ENCODE measurements around the gene TMEM259. TPM values are rescaled to one million over a fixed set of nuclear protein-coding genes. Genes with fewer than 3 reads are reported as not detected.
A peak's percentile ranks its signal among the peaks of the same experiment; 100 is the strongest.

Gene TMEM259
- total RNA-seq, 1 donor from 2014 or later, result 122 TPM

DNA sequence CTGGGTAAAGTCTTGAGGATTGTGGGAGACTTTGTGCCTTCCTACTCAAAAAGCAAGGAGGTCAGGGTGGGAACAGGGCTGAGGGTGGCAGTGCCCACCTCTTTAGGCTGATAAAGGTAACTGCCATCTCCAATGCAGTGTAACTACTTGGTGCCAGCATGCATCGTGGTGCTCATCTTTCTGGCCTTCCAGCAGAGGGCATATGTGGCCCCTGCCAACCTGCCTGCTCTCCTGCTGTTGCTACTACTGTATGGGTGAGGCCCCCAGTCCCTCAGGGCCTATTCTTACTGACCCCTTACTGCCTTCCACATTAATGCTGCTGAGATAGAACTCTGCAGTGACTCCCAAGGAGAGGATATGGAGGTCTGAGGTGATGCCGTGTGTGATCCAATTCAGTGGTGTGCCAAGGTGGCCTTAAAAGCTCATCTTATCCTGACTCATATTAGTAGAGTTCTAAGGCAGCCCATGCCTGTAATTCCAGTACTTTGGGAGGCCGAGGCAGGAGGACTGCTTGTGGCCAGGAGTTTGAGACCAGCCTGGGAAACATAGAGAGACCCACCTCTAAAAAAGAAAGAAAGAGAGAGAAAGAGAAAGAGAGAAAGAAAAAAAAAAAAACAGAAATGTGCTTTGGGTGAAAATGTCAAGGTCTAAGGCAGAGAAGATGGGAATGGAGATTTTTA lies 36.4 kb upstream of the TMEM259 start:
- peak; percentile 28 for ATAC-seq
- intact Hi-C loops (cut with micrococcal nuclease), result no loop called here
- DNase-seq, result no peak

DNA sequence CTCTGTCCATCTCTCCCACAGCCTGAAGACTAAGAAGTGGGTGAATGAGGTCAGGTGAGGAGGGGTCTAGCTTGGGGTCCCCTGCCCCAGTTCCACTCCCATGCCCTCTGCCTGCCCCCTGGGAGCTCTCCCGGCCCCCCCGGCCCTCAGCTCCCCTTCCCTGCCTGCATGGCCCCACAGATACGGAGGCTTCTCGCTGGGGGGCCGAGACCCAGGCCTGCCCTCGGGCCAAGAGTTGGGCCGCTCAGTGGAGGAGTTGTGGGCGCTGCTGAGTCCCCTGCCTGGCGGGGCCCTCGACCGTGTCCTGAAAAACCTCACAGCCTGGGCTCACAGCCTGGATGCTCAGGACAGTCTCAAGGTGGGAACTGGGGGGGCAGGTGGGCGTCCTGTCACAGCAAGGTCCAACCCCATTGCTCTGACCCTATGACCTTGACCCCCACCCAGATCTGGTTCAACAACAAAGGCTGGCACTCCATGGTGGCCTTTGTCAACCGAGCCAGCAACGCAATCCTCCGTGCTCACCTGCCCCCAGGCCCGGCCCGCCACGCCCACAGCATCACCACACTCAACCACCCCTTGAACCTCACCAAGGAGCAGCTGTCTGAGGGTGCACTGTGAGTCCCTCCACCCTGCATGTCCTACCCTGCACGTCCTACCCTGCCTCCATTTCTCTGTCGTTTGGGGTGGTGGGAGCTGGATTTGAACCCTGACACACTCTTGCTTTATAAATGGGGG lies 35.1 kb upstream of the TMEM259 start:
- no peak for ATAC-seq
- DNase-seq, result no peak
- intact Hi-C loops (cut with micrococcal nuclease), result no loop called here

DNA sequence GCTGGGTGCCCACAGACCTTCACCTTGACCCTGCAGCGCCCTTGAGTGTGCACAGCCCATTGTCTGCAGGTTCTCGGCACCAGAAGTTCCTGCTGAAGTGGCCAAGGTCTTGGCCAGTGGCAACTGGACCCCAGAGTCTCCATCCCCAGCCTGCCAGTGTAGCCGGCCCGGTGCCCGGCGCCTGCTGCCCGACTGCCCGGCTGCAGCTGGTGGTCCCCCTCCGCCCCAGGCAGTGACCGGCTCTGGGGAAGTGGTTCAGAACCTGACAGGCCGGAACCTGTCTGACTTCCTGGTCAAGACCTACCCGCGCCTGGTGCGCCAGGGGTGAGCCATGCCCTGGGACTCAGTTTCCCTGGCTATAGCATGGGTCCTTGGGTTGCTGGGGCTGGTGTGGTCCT lies 34.1 kb upstream of the TMEM259 start:
- ATAC-seq (no peak), DNase-seq (no peak)
- intact Hi-C loops (cut with micrococcal nuclease), result no loop called here

DNA sequence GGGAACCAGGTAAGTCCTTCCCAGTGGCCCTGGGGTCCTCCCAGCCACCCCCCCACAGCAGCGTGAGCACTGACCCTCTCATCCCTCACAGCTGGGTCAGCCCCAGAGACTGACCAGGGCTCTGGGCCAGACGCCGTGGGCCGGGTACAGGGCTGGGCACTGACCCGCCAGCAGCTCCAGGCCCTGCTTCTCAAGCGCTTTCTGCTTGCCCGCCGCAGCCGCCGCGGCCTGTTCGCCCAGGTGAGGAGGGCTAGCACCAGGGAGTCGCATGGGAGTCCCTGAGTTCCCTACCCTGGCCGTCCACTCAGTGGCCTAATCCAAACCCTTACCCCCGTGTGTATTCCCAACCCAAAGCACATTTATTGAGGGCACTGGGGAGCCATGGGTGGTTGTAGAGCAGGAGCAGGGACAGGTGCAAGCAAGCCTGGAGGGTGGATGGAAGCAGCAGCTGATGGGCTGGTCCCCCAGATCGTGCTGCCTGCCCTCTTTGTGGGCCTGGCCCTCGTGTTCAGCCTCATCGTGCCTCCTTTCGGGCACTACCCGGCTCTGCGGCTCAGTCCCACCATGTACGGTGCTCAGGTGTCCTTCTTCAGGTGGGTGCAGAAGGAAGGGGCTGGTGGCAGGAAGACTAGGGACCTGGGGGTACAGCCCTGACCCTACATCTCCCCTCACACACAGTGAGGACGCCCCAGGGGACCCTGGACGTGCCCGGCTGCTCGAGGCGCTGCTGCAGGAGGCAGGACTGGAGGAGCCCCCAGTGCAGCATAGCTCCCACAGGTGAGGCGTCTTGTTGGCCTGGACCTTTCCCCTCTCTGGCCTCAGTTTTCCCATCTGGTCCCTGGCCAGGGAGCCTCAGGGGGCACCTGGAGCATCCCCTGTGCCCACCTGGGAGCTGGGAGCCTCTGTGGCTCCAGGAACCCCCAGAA lies 33.4 kb upstream of the TMEM259 start:
- ATAC-seq (no peak), DNase-seq (no peak)
- intact Hi-C loops (cut with micrococcal nuclease), result no loop called here

DNA sequence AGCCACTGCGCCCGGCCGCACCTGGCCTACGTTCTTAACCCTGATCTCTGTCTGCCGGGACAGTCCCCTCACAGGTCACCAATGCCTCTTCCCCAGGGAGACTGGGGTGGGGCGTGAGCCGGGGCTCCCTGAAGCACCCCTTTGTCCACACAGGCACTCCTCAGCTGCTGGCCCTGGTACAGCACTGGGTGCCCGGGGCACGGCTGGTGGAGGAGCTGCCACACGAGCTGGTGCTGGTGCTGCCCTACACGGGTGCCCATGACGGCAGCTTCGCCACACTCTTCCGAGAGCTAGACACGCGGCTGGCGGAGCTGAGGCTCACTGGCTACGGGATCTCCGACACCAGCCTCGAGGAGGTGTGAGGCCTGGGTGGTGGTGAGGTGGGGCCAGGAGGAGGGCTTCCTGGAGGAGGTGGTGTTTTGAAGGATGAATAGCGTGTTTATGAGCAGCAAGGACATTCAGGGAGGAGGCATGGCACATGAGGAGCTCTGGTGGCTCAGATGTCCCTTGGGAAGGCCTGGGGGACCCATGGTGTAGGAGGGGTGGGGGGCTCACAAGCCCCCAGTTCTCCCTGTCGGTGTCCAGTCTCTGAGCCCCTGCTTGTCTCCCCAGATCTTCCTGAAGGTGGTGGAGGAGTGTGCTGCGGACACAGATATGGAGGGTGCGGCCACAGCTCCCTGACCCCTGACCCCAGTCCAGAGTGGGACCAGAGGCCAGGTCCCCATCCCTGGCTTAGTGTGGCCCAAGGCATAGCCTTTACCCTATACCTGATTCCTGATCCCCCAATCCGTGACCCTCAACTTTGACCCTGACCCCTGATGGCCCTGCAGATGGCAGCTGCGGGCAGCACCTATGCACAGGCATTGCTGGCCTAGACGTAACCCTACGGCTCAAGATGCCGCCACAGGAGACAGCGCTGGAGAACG lies 32.5 kb upstream of the TMEM259 start:
- intact Hi-C loops (cut with micrococcal nuclease), result no loop called here
- DNase-seq (no peak), ATAC-seq (no peak)

DNA sequence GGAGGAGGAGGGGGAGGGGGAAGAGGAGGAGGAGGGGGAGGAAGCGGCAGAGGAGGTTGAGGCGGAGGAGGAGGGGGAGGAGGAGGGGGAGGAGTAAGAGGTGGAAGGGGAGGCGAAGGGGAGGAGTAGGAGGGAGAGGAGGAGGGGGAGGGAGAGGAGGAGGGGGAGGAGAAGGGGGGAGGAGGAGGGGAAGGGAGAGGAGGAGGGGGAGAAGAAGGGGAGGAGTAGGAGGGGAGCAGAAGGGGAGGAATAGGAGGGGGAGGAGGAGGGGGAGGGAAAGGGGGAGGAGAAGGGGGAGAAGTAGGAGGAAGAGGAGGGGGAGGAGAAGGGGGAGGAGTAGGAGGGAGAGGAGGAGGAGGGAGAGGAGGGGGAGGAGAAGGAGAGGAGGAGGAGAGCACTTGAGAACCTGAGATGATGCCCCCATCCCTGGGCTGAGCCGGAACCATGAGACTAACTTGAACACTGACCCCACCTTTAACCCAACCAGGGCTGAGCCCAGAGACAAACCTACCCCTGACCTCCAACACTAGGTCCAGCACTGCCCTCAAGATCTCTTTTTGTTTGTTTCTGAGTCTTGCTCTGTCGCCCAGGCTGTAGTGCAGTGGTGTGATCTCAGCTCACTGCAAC lies 31.5 kb upstream of the TMEM259 start:
- intact Hi-C loops (cut with micrococcal nuclease), result no loop called here
- DNase-seq, result no peak

DNA sequence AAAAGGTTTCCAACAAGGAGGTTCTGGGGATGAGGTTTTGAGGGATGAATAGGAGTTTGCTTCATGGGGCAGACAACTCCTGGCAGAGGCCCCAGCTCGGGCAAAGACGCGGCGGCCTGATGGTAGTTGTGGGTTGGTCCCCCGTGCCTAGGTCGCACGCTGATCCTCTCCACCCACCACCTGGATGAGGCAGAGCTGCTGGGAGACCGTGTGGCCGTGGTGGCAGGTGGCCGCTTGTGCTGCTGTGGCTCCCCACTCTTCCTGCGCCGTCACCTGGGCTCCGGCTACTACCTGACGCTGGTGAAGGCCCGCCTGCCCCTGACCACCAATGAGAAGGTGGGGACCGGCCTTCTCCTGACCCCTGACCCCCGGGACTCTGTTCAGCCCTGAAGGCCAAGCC lies 30.9 kb upstream of the TMEM259 start:
- DNase-seq (no peak), ATAC-seq (no peak)
- intact Hi-C loops (cut with micrococcal nuclease), result no loop called here

More for the DNA sequence above, 31.5 kb upstream of the TMEM259 start:
- ATAC-seq, result no peak

DNA sequence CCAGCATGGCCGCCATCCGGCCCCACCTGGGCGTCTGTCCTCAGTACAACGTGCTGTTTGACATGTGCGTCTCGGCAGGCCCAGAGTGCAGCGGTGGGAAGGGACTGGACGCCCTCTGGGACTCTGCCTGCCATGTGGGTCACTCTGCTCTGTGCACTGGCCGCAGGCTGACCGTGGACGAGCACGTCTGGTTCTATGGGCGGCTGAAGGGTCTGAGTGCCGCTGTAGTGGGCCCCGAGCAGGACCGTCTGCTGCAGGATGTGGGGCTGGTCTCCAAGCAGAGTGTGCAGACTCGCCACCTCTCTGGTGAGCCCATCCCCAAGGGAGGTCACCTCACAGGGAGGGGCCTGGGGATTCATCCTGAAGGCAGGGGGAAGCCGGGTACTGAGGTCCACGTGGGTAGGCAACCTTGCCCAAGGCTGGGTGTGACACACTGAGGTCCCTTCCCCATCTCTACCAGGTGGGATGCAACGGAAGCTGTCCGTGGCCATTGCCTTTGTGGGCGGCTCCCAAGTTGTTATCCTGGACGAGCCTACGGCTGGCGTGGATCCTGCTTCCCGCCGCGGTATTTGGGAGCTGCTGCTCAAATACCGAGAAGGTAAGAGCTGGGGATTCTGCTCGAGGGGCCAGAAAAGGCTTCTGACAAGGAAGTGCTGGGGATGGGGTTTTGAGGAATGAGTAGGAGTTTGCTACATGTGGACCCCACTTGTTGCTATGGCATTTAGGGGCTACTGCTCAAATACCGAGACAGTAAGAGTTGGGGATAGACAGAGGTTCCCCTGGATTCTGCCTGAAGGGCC lies 30.3 kb upstream of the TMEM259 start:
- intact Hi-C loops (cut with micrococcal nuclease), result no loop called here
- DNase-seq (no peak), ATAC-seq (no peak)

DNA sequence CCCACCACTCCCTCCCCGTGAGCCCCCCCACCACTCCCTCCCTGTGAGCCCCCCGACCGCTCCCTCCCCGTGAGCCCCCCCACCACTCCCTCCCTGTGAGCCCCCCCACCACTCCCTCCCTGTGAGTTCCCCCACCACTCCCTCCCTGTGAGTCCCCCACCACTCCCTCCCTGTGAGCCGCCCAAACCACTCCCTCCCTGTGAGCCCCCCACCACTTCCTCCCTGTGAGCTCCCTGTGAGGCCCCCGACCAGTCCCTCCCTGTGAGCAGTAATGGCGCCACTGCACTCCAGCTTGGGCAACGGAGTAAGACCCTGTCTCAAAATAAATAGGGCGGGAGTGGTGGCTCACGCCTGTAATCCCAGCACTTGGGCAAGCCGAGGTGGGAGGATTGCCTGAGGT lies 28.9 kb upstream of the TMEM259 start:
- ATAC-seq (no peak), DNase-seq (no peak)
- intact Hi-C loops (cut with micrococcal nuclease), result no loop called here

DNA sequence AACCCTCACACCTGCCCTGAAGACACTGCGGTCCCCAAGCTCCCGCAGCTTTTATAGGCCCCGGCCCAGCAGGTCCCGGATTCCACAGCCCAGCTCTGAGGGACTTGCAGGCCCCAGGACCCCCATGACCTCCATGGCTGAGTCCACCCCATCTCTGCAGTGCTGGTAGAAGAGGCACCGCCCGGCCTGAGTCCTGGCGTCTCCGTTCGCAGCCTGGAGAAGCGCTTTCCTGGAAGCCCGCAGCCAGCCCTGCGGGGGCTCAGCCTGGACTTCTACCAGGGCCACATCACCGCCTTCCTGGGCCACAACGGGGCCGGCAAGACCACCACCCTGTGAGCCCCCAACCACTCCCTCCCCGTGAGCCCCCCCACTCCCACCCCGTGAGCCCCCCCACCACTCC lies 28.2 kb upstream of the TMEM259 start:
- DNase-seq (no peak), ATAC-seq (no peak)
- intact Hi-C loops (cut with micrococcal nuclease), result no loop called here

DNA sequence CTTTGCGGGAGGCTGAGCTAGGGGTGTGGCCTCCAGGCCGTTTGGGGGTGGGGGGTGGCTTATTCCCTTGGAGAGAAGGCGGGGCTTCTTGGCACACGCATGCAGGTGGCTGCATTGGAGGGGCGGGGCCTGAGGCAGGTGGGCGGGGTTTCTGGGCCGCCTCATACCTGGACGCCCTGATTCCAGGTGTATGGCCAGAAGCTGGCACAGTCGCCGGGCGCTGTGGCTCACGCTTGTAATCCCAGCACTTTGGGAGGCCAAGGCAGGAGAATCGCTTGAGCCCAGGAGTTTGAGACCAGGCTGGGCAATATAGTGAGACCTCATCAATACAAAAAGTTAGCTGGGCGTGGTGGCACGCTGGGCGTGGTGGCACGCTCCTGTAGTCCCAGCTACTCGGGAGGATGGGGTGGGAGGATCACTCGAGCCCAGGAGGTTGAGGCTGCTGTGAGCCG lies 26.8 kb upstream of the TMEM259 start:
- intact Hi-C loops (cut with micrococcal nuclease), result no loop called here
- DNase-seq (no peak), ATAC-seq (no peak)

DNA sequence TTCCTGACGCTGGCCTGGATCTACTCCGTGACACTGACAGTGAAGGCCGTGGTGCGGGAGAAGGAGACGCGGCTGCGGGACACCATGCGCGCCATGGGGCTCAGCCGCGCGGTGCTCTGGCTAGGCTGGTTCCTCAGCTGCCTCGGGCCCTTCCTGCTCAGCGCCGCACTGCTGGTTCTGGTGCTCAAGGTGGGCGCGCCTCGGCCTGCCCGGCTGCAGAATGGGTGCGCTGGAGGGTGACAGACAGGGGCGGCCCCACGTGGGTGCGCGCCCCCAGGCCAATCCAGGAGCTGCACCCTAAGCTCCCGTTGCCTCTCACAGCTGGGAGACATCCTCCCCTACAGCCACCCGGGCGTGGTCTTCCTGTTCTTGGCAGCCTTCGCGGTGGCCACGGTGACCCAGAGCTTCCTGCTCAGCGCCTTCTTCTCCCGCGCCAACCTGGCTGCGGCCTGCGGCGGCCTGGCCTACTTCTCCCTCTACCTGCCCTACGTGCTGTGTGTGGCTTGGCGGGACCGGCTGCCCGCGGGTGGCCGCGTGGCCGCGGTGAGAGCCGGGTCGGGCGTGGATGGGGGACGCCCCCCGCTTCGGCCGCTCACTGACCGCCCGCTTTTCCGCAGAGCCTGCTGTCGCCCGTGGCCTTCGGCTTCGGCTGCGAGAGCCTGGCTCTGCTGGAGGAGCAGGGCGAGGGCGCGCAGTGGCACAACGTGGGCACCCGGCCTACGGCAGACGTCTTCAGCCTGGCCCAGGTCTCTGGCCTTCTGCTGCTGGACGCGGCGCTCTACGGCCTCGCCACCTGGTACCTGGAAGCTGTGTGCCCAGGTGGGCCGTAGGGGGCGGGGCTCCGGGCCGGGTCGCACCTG lies 26.1 kb upstream of the TMEM259 start:
- intact Hi-C loops (cut with micrococcal nuclease), result no loop called here
- DNase-seq, result no peak
- ATAC-seq, result no peak

DNA sequence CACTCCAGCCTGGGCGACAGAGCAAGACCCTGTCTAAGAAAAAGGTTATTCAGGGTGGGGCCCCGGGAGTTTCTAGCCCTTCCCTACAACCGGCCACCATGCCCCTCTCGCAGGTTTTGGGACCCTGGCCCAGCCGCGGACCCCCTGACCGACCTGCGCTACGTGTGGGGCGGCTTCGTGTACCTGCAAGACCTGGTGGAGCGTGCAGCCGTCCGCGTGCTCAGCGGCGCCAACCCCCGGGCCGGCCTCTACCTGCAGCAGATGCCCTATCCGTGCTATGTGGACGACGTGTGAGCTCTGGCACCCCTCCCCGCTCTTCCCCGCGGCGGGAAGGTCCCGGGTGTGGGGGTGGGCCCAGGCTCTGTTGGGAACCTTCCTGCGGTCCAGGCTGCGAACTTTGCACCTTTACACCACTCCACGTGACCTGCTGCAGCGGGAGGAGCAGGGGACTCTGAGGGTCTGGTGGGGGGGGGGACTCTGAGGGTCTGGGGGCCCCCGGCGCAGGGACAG lies 25.2 kb upstream of the TMEM259 start:
- no peak for ATAC-seq
- intact Hi-C loops (cut with micrococcal nuclease), result no loop called here
- no peak for DNase-seq

DNA sequence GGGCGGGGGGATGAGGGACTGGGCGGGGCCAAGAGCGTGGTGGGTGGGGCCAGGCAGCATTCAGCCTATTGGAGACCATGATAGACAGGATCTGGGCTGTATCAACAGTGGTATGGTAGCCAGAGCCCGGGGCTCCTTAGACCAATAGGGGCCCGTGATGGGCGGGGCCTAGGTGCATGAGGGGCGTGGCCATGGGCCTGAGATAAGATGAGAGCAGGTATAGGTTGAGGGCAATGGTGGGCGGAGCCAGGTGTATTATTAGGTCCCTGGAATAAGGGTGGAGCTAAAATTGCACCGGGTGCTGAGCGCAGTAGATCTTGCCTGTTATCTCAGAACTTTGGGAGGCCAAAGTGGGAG lies 24.3 kb upstream of the TMEM259 start:
- DNase-seq (no peak), ATAC-seq (no peak)
- intact Hi-C loops (cut with micrococcal nuclease), result no loop called here

DNA sequence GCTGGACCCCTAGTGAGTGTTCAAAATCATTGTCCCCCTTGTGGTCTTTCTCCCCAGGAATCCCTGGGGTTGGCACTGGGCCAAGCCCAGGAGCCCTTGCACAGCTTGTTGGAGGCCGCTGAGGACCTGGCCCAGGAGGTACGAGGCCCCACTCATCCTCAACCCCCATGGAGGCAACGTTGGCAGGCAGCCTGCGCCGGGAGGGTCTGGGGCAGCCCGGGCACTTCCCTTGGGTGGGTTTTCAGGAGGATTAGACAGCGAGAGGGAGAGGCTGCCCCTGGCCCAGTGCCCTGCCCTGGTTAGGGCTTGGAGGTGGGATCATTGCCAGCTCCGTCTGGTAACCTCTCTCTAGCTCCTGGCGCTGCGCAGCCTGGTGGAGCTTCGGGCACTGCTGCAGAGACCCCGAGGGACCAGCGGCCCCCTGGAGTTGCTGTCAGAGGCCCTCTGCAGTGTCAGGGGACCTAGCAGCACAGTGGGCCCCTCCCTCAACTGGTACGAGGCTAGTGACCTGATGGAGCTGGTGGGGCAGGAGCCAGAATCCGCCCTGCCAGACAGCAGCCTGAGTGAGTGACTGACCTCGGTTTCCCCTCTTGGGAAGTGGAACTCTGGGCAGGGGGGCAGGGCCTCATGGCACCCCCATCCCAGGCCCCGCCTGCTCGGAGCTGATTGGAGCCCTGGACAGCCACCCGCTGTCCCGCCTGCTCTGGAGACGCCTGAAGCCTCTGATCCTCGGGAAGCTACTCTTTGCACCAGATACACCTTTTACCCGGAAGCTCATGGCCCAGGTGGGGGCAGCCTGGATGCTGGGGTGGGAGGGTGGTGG lies 22.0 kb upstream of the TMEM259 start:
- ATAC-seq, result no peak
- peak; percentile 24 for DNase-seq
- intact Hi-C loops (cut with micrococcal nuclease), result no loop called here

All from left ventricle myocardium superior (tissue), 1 donor.